Bronchus fibroblast of lung (primary cell): ENCODE measurements around the gene CXorf51A. TPM values are rescaled to one million over a fixed set of nuclear protein-coding genes. Genes with fewer than 3 reads are reported as not detected.

Source experiments
- total RNA-seq: library from RNA; depleted of rRNA; stranded (reverse); fragments of >200 nt; gene quantifications from 2 replicates; pipeline ENCODE4 v1.2.3, GENCODE V29; 2015

Gene CXorf51A
- total RNA-seq = not detected in 2 replicates

DNA sequence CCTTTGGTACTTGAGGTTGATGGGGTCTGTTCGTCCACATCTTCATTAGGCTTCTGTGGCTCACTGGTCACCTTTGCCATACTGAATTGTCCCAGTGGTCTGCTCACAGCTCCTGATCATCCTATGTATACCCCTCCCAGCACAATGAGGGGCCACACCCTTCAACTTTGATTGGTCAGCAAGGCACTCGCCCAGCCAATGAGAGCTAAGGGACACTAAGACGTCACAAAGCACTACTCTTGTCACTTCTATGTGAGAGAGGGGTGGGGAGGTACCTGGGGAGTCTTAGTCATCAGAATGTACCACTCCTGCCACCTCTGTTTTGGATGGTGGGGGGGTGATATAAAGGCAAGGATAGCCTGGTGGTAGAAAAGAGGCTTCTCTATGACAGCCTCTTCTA is at the start of gene CXorf51A:
TSS of gene CXorf51A (minus strand) at position 101 of the 400 bp plus-strand sequence. CDS start at position 80, 21 bp downstream.

DNA sequence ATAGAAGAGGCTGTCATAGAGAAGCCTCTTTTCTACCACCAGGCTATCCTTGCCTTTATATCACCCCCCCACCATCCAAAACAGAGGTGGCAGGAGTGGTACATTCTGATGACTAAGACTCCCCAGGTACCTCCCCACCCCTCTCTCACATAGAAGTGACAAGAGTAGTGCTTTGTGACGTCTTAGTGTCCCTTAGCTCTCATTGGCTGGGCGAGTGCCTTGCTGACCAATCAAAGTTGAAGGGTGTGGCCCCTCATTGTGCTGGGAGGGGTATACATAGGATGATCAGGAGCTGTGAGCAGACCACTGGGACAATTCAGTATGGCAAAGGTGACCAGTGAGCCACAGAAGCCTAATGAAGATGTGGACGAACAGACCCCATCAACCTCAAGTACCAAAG is 5.1 kb downstream of the CXorf51A start, which contains the start of gene CXorf51B:
TSS of gene CXorf51B (plus strand) at position 301 of the 400 bp plus-strand sequence. CDS start at position 322, 21 bp downstream.

Other genes with a start within 250 kb of the CXorf51A start
- not detected in 2 replicates for gene CXorf51B, start 5.0 kb downstream of the CXorf51A start, total RNA-seq